ENCODE results near the gene BTBD16.

GRCh38 chr10:122301811-122302115 lies 30.7 kb downstream of the BTBD16 start:
- TF ChIP-seq DPF2 (IDR thresholded peaks at IDR 0.05), result no peak
- no peak for TF ChIP-seq NRF1 (conservative IDR thresholded peaks at IDR 0.05; ENCODE audit: low read depth, low read length)
- no peak for TF ChIP-seq RFX5 (IDR thresholded peaks at IDR 0.05; ENCODE audit: low read depth, low read length)
- TF ChIP-seq, protein P1, sequence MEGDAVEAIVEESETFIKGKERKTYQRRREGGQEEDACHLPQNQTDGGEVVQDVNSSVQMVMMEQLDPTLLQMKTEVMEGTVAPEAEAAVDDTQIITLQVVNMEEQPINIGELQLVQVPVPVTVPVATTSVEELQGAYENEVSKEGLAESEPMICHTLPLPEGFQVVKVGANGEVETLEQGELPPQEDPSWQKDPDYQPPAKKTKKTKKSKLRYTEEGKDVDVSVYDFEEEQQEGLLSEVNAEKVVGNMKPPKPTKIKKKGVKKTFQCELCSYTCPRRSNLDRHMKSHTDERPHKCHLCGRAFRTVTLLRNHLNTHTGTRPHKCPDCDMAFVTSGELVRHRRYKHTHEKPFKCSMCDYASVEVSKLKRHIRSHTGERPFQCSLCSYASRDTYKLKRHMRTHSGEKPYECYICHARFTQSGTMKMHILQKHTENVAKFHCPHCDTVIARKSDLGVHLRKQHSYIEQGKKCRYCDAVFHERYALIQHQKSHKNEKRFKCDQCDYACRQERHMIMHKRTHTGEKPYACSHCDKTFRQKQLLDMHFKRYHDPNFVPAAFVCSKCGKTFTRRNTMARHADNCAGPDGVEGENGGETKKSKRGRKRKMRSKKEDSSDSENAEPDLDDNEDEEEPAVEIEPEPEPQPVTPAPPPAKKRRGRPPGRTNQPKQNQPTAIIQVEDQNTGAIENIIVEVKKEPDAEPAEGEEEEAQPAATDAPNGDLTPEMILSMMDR (IDR thresholded peaks at IDR 0.05 in 2 of 3, conservative IDR thresholded peaks at IDR 0.05 in 1 of 3; ENCODE audit: control insufficient read depth in 2 of 3, extremely low read depth in 1 of 3, insufficient read depth in 1 of 3, low read depth in 3 of 3, low read length in 3 of 3), result no peak
- no peak for TF ChIP-seq CHD1 (IDR thresholded peaks at IDR 0.05; ENCODE audit: low read depth, low read length)
- TF ChIP-seq CREM (IDR thresholded peaks at IDR 0.05; ENCODE audit: low read depth), result no peak
- no peak for TF ChIP-seq RAD21 (IDR thresholded peaks at IDR 0.05; ENCODE audit: insufficient read depth, low read depth, low read length)
- TF ChIP-seq FOS (IDR thresholded peaks at IDR 0.05; ENCODE audit: borderline replicate concordance, extremely low read depth, insufficient read length), result no peak
